ENCODE data around the gene DNAL4.
A peak's percentile ranks its signal among the peaks of the same experiment; 100 is the strongest.

DNA sequence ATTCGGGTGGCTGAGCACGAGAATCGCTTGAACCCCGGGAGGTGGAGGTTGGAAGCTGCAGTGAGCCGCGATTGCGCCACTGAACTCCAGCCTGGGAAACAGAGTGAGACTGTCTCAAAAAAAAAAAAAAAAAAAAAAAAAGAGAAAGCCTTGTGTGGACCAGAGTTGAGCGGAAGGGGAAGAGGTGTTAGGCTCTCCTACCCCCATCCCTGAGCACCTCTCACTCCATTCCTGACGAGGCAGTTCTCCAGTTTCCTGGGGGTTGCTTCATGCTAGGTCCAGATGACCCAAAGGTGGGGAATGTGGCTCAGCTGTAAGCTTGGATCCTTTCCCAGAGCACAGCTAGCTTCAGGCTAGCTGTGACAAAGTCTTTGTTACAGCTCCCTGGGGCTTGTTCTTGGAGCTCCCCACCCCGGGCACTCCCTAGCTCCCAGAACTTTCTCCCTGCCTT, 8.8 kb upstream of the DNAL4 start:
- TF ChIP-seq, protein P1, sequence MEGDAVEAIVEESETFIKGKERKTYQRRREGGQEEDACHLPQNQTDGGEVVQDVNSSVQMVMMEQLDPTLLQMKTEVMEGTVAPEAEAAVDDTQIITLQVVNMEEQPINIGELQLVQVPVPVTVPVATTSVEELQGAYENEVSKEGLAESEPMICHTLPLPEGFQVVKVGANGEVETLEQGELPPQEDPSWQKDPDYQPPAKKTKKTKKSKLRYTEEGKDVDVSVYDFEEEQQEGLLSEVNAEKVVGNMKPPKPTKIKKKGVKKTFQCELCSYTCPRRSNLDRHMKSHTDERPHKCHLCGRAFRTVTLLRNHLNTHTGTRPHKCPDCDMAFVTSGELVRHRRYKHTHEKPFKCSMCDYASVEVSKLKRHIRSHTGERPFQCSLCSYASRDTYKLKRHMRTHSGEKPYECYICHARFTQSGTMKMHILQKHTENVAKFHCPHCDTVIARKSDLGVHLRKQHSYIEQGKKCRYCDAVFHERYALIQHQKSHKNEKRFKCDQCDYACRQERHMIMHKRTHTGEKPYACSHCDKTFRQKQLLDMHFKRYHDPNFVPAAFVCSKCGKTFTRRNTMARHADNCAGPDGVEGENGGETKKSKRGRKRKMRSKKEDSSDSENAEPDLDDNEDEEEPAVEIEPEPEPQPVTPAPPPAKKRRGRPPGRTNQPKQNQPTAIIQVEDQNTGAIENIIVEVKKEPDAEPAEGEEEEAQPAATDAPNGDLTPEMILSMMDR (IDR thresholded peaks at IDR 0.05) = no peak
- TF ChIP-seq POLR2A (IDR thresholded peaks at IDR 0.05) (no peak), EP300 (IDR thresholded peaks at IDR 0.05) (no peak), POLR2AphosphoS5 (IDR thresholded peaks at IDR 0.05) (peak in 1 of 3 donors; percentile 37)
